NCI-H345 (cell line): Measurements from ENCODE around the gene OR2W1.

Source experiments
- DNase-seq: peaks from one replicate; lab custom pipeline; 2025; lab: John Stamatoyannopoulos, UW

Gene OR2W1

DNA sequence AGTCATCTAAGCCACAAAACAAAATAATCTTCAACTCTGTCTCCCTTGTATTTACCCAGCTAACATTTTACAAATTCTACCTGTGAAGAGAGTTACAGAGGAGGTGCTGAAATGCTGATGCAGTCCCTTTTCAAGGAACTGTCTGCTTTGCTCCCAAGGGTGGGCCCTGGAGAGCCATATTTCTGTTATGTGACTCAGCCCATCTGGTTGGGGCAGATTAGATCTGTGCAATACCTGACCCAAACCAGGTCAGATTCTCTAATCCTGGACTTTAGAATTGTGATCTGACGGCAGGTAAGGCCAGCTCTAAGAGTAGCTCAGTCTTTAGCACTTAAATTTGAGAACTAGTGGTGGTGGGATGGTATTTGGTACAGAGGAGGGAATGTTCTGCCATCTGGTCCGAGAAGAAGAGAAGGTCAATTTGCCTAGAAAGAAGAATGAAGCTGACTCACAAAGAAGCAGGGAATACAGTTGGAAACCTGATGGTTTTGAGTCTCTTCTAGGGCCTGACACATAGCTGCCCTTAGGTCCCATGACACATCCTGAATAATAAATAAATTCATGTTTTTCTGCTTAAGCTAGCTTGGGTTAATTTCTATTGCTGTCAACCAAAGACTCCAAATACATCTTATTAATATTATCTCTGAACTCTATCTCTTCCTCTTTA, 48.0 kb downstream of the OR2W1 start:
- DNase-seq: no peak

DNA sequence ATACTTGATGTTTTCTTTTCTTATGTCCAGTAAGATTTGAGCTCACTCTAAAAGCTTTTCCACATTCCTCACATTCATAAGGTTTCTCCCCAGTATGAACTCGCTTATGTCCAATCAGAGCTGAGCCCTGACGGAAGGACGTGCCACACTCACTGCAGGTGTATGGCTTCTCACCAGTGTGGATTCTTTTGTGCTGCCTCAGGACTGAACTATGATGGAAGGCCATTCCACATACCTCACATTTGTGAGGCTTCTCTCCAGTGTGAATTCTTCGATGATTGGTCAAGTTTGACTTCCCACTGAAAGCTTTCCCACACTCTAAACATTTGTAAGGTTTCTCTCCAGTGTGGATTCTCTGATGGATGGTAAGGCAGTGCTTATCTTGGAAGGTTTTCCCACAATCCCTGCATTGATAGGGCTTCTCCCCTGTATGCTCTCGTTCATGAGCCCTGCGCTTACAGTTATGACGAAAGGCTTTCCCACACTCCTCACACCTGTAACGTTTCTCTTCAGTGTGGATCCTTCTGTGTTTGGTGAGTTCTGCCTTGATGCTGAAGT, 49.8 kb downstream of the OR2W1 start:
- DNase-seq: no peak
